ENCODE results near the gene PODNL1. TPM values are rescaled to one million over a fixed set of nuclear protein-coding genes. Genes with fewer than 3 reads are reported as not detected.
"Not testable (repeated sequence)": the region's sequence is repeated elsewhere in the genome, so short reads cannot be mapped to it uniquely, and the experiment has no call there.

Gene PODNL1
- total RNA-seq, 1 experiment from 2014 or later = 6.4 TPM

- Histone ChIP-seq H3K79me2 (ENCODE audit: low read depth) (no peaks in the 10 kb centered on the region), H3K9me2 (ENCODE audit: insufficient read depth) (no peaks in the 10 kb centered on the region), H4K20me1 (ENCODE audit: insufficient read depth) (no peaks in the 10 kb centered on the region), H3K4me3 (no peak overlapping the region), H3K4me1 (replicated peaks; ENCODE audit: insufficient read depth) (no peaks in the 10 kb centered on the region), H3F3A (ENCODE audit: insufficient read depth, low read depth) (peaks cover 22% of the 10 kb centered on the region), H3K4me2 (no peak overlapping the region), H3K9me3 (ENCODE audit: insufficient read depth, low read depth) (no peaks in the 10 kb centered on the region), H3K27me3 (ENCODE audit: insufficient read depth, low read depth) (no peaks in the 10 kb centered on the region), H3K27ac (no peak overlapping the region), H3K36me3 (ENCODE audit: low read depth) (no peaks in the 10 kb centered on the region), H2AFZ (no peak overlapping the region)
- BruUV-seq (replicated peaks) = no TSS peak
- intact Hi-C loops (cut with micrococcal nuclease; ENCODE audit: unreplicated experiment) = no loop called here
- no peak for DNase-seq
- CTCF ChIA-PET = interaction anchor here (0.5 kb wide), 1 partner anchor 479 kb away, joined by 5 read pairs; no protein-coding TSS in a partner anchor
- TF ChIP-seq CTCF (conservative IDR thresholded peaks at IDR 0.05) (no peak), EZH2 (IDR thresholded peaks at IDR 0.05; ENCODE audit: low read depth) (no peak)
- POLR2A ChIA-PET (ENCODE audit: unreplicated experiment) = no interaction called here
These were observed 37.7 kb upstream of the PODNL1 start for GRCh38 chr19:13975870-13976269.

- H3F3A ChIP-seq (ENCODE audit: insufficient read depth, low read depth) = peaks cover 24% of the 10 kb centered on the region
- H3K4me2 ChIP-seq = no peak overlapping the region
- no peak overlapping the region for H2AFZ ChIP-seq
- TF ChIP-seq CTCF (conservative IDR thresholded peaks at IDR 0.05) (no peak), EZH2 (IDR thresholded peaks at IDR 0.05; ENCODE audit: low read depth) (no peak)
- no peaks in the 10 kb centered on the region for H3K9me3 ChIP-seq (ENCODE audit: insufficient read depth, low read depth)
- POLR2A ChIA-PET (ENCODE audit: unreplicated experiment) = no interaction called here
- H3K9me2 ChIP-seq (ENCODE audit: insufficient read depth) = no peaks in the 10 kb centered on the region
- H3K79me2 ChIP-seq (ENCODE audit: low read depth) = no peaks in the 10 kb centered on the region
- H3K27ac ChIP-seq = no peak overlapping the region
- H4K20me1 ChIP-seq (ENCODE audit: insufficient read depth) = no peaks in the 10 kb centered on the region
- no peak overlapping the region for H3K4me3 ChIP-seq
- no peaks in the 10 kb centered on the region for H3K27me3 ChIP-seq (ENCODE audit: insufficient read depth, low read depth)
- H3K4me1 ChIP-seq (replicated peaks; ENCODE audit: insufficient read depth) = no peaks in the 10 kb centered on the region
- DNase-seq = no peak
- no peaks in the 10 kb centered on the region for H3K36me3 ChIP-seq (ENCODE audit: low read depth)
- BruUV-seq (replicated peaks) = no TSS peak
- CTCF ChIA-PET = no interaction called here
- intact Hi-C loops (cut with micrococcal nuclease; ENCODE audit: unreplicated experiment) = no loop called here
These were observed 35.9 kb upstream of the PODNL1 start for GRCh38 chr19:13974073-13974472.

GRCh38 chr19:13973479-13973878 is 35.3 kb upstream of the PODNL1 start:
- H3K4me2 ChIP-seq; H3K27me3 ChIP-seq (ENCODE audit: insufficient read depth, low read depth); H4K20me1 ChIP-seq (ENCODE audit: insufficient read depth); H3K4me3 ChIP-seq; intact Hi-C loops (cut with micrococcal nuclease; ENCODE audit: unreplicated experiment); H3K4me1 ChIP-seq (replicated peaks; ENCODE audit: insufficient read depth); CTCF ChIA-PET; H3K79me2 ChIP-seq (ENCODE audit: low read depth); H2AFZ ChIP-seq; POLR2A ChIA-PET (ENCODE audit: unreplicated experiment); H3K27ac ChIP-seq; DNase-seq; H3K36me3 ChIP-seq (ENCODE audit: low read depth); H3K9me2 ChIP-seq (ENCODE audit: insufficient read depth); H3K9me3 ChIP-seq (ENCODE audit: insufficient read depth, low read depth); BruUV-seq (replicated peaks): not testable (repeated sequence)
- peaks cover 24% of the 10 kb centered on the region for H3F3A ChIP-seq (ENCODE audit: insufficient read depth, low read depth)

GRCh38 chr19:13972368-13973155 is 34.3 kb upstream of the PODNL1 start:
- Histone ChIP-seq H3F3A (ENCODE audit: insufficient read depth, low read depth) (peaks cover 24% of the 10 kb centered on the region), H3K4me1 (replicated peaks; ENCODE audit: insufficient read depth) (no peaks in the 10 kb centered on the region), H4K20me1 (ENCODE audit: insufficient read depth) (no peaks in the 10 kb centered on the region), H3K4me2 (no peak overlapping the region), H3K9me2 (ENCODE audit: insufficient read depth) (no peaks in the 10 kb centered on the region), H3K79me2 (ENCODE audit: low read depth) (no peaks in the 10 kb centered on the region), H2AFZ (no peak overlapping the region), H3K27me3 (ENCODE audit: insufficient read depth, low read depth) (no peaks in the 10 kb centered on the region), H3K4me3 (no peak overlapping the region), H3K27ac (no peak overlapping the region), H3K36me3 (ENCODE audit: low read depth) (no peaks in the 10 kb centered on the region), H3K9me3 (ENCODE audit: insufficient read depth, low read depth) (no peaks in the 10 kb centered on the region)
- BruUV-seq (replicated peaks) = no TSS peak
- TF ChIP-seq CTCF (conservative IDR thresholded peaks at IDR 0.05) = no peak
- no peak for TF ChIP-seq EZH2 (IDR thresholded peaks at IDR 0.05; ENCODE audit: low read depth)
- POLR2A ChIA-PET (ENCODE audit: unreplicated experiment) = no interaction called here
- DNase-seq = no peak
- intact Hi-C loops (cut with micrococcal nuclease; ENCODE audit: unreplicated experiment) = no loop called here
- CTCF ChIA-PET = no interaction called here

GRCh38 chr19:13971868-13972267 is 33.7 kb upstream of the PODNL1 start:
- H3K4me3 ChIP-seq; H3K27me3 ChIP-seq (ENCODE audit: insufficient read depth, low read depth); CTCF ChIA-PET; POLR2A ChIA-PET (ENCODE audit: unreplicated experiment); H3K79me2 ChIP-seq (ENCODE audit: low read depth); H3K27ac ChIP-seq; H4K20me1 ChIP-seq (ENCODE audit: insufficient read depth); BruUV-seq (replicated peaks); DNase-seq; H2AFZ ChIP-seq; H3K4me2 ChIP-seq; H3K9me3 ChIP-seq (ENCODE audit: insufficient read depth, low read depth); H3K36me3 ChIP-seq (ENCODE audit: low read depth); intact Hi-C loops (cut with micrococcal nuclease; ENCODE audit: unreplicated experiment); H3K4me1 ChIP-seq (replicated peaks; ENCODE audit: insufficient read depth); H3K9me2 ChIP-seq (ENCODE audit: insufficient read depth): not testable (repeated sequence)
- peaks cover 24% of the 10 kb centered on the region for H3F3A ChIP-seq (ENCODE audit: insufficient read depth, low read depth)
